GM18508 (cell line): ENCODE data around the gene CPD.
"Not testable (repeated sequence)": the region's sequence is repeated elsewhere in the genome, so short reads cannot be mapped to it uniquely, and the experiment has no call there.

Experiments used
- ATAC-seq: cut with Tn5 transposase; IDR thresholded peaks from one replicate; pipeline ENCODE4 v1.9.1; 2021; ENCODE audit warnings: moderate number of reproducible peaks; ENCODE audit not compliant: insufficient read depth, unreplicated experiment

The CPD gene

DNA sequence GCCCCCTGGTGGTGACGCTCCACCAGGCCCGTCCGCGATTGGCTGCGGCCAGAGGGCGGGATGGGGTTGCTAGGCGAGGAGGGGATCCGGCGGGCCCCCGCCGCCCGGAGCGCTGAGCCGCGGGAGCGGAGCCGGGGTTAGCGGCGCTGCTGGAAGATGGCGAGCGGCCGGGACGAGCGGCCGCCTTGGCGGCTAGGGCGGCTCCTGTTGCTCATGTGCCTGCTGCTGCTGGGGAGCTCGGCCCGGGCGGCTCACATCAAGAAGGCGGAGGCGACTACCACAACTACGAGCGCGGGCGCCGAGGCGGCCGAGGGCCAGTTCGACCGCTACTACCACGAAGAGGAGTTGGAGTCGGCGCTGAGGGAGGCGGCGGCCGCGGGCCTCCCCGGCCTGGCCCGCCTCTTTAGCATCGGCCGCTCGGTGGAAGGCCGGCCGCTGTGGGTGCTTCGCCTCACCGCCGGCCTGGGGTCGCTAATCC, at the start of gene CPD:
Gene CPD (plus strand): TSS at position 103 of the 478 bp plus-strand sequence. CDS start 54 bp downstream, at position 157.
- ATAC-seq: peak; percentile 56

DNA sequence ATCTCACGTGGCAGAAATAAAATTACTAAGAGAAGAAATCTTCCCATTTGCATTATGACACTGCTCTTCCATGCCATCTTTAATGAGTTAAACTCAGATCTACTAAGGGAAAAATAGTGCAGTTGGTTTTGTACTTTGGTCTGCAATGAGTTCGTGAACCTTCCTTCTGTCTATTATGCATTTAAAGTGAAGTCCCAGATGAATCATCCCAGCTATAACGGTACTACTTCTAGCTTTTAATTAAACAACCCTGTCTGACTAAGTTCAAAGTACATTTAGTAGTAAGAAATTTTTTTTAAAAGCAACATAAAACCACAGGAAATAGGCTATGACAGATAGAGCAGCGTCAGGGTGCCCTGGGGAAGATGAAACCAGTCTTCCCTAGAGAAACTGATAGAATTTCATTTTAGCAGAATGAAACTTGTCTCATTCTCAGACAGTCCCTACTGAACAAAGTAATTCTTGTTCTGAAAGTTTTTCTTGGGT, 46.6 kb upstream of the CPD start:
- ATAC-seq: peak; percentile 48

DNA sequence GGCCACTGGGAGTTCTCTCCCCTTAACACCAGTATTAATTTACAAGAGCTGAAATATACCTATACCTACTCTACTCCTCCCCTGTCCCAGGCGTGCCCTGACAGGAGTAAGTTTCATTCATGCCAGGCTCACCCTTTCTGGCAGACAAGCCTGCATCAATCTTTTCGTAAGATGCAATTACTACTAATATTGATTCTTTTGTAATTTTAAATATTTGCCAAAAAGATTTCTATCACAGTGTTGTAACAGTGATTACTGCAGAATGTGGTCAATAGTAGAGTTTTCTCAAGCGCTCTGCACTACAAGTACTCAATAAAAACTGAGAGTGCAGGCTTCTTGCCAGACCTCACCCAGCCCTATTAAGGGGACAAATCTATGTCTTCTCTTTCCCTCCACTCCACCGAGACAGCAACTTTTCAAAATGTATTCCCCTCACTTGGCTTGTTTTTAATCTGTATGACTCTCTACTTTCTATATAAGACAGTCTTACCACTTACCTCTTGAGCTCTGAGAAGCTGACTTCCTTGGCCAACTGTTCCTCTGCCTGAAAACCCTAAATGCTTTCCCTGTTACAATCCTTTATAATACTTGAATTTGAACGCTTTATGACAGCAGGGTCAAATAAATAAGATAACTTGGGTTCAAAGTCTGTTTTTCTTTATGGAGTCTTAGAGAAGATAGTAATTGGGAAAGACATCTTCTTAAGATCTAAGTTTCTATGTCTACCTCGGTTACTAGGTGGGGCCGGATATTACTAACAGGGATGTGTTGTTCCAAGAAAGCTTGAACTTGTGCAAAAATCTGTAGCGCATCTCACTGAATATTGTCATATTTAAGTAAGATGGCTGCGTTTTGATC, 45.0 kb upstream of the CPD start, which contains the start of gene TMIGD1:
Gene TMIGD1 (minus strand): TSS at position 555 of the 858 bp plus-strand sequence. CDS start 1,924 bp downstream, outside the sequence.
- no peak for ATAC-seq

DNA sequence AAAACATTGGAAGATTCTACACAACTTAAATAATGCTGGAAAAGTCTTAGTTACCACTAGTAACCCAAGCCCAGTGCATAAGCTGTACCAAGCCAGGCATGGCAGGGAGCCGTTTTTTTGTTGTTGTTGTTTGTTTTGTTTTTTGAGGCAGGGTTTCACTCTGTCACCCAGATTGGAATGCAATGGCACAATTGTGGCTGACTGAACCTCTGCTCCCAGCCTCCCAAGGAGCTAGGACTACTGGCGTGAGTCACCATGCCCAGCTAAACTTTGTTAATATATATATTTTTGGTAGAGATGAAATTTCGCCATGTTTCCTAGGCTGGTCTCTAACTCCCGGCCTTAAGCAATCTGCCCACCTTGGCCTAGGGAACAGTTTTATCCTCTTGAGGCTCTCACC, 44.3 kb upstream of the CPD start:
- no peak for ATAC-seq

DNA sequence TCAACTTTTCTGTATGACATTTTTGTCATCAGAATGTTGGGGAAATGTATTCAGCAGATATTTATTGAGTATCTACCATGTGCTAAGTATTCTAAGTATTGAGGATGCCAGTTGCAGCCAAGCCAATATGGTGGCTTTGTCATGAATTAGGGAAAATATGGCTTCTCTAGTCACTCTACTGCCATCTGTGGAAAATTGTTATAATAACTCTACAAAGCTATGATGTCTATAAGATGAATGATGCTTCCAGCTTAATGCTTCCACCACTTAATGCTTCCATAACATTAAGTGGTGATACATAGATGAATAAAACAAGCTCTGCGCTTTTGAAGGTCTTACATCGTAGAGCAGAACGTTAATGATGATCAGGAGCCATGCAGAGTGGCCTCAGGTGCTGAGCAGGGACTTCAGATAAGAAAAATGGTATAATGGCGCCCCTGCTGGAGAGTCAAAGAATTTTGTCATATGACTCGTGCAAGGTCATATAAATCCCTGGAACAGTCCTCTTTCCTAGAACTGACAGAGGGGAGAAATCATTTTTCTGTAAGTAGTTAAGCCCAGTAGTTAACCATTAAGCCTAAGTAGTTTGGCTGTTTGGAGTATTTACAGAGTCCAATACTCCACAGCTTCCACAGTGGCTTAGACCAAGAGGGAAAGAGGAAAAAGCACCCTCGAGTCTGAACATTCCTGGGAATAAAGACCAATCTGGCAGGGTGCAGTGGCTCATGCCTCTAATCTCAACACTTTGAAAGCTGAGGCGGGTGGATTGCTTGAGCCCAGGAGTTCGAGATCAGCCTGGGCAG, 42.2 kb upstream of the CPD start:
- no peak for ATAC-seq

DNA sequence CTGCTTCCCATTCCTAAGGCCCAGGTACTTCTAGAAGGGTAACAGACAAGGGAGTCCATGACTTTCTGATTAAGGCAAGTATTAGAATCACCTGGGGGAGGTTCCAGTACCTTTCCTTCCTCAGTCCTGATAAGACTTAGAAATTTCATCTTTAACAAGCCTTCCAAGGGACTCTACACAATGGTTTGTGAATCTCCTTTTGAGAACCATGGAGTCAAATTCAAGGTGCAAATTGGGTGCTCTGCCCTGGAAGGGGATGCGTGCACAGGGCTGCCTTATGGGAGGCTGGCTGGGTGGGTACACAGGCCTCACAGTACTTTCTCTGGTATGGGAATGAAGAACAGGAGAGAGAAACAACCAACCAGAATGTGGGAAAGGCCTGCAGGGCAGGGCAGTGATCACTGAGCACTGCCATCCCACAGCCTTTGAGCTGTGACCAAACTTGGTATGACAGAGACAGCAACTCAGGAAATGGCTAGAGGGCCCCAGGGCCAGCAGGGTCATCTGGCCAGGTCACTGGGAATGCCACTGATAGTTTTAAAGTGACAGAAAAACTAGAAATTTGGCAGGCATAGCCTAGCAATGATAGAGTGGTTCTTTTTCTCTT, 41.2 kb upstream of the CPD start:
- ATAC-seq: no peak

DNA sequence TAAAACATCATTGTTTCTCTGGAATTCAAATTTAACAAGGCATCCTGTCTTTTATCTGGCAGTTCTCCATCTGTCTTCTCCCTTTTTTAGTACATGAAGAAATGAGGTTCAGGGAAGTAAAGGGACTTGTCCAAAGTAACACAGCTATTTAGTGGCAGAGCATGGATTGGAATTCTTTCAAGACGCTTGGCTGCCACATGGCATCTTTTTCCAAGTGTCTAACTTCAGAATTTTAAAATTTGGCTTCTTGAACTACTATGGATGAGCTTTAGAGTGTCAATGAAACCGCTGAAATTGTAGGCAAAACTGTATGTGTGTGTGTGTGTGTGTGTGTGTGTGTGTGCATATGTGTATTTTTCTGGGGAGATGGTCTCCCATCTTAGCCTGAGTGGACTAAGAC, 39.6 kb upstream of the CPD start:
- no peak for ATAC-seq

DNA sequence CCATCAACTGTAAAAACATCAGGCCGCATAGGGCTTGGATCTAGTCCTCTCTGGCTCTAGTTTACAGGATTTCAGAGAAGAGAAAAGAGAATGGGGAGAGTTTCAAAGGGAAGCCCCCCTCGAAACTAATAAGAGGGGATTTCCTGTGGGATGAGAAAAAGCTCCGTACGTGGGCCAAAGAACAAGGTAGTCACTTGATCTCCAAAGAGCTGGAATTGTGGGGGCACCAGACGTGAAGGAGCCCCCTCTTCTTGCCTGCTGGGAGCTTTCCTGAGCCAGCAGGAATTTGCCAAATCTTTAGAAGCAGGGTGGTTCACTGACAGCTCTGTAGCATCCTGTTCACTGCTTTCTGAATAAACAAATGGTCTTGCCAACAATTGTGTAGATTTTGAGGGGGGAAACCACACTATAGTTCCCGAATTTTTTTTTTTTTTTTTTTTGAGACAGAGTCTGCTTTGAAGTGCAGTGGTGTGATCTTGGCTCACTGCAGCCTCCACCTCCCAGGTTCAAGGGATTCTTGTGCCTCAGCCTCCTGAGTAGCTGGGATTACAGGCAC, 37.8 kb upstream of the CPD start:
- ATAC-seq: no peak

DNA sequence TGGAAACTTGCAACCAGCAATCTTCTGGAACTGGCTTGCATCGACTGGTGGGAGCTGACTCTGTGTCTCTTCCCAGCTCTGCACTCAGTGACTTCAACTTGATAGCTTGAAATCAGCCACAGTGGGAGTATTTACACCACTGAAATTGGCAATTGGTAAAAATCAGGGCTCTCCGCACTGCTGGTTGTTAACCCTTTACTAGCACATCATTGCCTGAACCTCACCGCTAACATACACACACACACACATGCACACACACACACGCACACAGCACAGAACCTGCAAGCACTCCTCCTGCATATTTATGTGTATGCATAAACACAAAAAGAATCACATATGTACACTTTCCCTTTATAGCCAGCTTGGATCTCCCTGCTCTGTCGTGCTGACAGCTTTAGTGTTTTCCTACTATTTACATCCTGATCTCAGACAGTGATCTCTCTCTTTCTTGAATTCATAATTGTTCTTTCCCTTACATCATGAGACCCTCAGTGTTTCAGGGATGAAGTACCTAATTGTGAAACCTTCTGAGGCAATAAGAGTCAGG, 37.0 kb upstream of the CPD start:
- no peak for ATAC-seq

DNA sequence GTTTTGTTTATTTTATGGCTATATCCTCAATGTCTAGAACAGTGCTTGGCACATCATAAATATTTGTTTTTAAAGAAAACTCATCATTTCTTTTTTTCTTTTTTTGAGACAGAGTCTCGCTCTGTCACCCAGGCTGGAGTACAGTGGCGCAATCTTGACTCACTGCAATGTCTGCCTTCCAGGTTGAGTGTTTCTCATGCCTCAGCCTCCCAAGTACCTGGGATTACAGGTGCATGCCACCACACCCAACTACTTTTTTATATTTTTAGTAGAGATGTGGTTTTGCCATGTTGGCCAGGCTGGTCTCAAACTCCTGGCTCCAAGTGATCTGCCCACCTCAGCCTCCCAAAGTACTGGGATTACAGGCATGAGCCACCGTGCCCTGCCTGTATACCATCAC, 35.5 kb upstream of the CPD start:
- not testable (repeated sequence) for ATAC-seq

DNA sequence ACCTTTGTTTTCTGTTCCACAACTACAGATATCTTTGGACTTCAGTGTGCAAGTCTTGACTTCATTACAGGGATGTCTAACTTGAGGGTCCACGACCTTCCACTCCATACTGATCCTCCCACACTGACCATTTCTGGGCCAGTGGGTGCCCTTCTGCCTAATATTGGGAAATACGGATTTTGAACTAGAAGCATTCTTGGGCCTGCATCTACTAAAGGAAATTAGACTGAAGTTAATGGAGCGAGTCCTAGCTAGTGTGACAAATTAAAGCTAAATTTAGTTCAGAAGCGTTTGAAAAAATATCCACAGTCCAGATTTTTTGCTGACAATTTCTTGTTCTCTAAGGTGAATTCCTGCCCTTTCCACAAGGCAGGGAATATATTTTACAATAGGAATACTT, 34.9 kb upstream of the CPD start:
- ATAC-seq: no peak

DNA sequence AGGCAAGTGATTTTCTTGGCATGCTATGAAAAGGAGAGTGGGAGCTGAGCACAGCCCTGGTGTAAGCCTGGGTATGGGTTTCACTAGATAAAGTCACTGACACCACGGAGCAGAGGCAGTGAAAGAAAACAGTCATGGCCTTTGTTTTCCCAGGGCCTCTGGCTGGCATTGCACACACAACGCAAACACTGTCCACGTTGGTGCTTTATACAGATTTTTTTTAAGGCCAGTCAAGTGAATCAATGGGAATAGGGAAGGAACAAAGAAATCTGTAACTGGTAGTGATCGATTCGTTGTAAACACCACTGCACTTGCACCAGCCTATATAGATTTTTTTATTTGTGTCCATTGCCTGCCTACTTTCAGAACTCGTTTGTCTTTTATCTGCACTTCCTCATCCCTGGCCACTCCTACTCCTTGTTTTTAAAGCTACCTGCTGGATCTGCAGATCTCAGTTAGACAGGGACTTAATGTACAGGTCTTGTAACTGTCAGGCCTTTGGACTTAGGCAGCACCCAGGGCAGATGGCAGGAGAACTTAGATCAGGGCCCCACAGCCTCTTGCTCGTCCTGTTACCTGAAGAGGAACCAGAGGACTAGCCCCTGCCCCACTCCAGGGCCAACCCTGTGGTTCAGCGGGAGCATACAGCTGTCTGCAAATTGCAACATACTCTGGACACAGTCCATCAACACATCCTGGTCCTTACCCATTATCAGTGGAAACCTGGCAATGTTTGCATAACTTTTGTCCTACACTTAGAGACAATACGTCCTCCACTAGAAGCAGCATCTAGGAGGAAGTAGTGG, 34.2 kb upstream of the CPD start:
- ATAC-seq: no peak

DNA sequence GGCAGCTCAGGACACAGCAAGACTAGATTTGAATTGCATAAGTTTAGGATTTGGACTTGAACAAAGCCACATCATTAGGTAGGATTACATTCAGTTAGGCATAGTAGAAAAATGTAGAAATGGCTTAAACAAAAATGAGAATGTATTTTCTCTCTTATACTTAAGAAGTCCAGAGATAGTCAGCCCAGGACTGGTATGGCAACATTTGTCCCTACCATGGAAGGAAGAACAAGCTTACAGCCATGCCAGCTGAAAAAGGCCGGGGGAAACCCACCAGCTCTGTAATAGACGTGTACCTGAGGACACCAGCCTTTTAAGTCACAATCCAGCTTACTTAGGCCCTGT, 33.7 kb upstream of the CPD start:
- ATAC-seq: no peak

DNA sequence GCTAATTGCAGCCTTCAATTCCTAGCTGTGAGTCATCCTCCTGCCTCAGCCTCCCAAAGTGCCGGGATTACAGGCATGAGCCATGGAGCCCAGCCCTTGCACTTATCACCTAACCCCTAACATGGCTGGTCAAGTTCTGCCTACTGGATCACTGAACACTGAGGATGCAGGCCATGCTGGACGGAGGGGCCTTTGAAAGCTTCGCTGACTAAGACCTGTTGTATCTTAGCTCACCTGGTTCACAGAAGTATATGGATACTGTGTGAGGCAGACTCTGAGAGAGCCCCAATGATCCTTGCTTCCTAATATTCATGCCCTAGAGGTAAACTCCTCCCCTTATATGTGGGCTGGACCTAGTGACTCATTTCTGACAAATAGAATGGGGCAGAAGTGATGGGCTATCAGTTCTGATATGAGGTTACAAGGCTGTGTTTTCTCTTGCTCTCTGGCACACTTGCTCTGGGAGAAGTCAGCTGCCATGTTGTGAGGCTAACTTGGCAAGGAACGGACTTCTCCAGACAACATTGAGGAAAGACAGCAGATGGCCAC, 33.1 kb upstream of the CPD start:
- no peak for ATAC-seq

DNA sequence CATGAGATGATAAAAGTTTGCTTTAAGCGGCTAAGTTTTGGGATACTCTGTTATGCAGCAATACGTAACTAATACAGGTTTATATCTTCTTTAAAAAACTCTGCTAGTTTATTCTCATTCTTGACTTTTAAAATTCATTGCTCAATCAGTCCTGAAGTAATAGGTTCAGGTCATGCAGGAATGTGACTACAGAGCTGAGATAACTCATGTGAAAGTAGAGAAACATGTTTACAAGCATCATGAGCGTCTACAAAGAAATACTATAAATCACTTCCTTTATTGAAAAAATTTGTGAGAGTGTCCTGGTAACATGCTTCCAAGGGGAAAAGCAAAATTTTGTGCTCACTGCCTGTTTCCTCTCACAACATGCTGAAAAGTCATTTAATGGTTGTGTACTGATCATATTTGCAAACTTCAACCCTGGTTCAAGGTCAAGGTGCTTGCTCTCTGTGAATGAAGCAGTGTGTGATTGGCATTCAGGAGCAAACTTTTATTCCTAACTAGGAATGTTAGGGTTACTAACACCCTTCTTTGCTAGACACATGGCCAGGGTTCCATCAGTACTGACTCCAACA, 32.4 kb upstream of the CPD start:
- ATAC-seq: no peak

DNA sequence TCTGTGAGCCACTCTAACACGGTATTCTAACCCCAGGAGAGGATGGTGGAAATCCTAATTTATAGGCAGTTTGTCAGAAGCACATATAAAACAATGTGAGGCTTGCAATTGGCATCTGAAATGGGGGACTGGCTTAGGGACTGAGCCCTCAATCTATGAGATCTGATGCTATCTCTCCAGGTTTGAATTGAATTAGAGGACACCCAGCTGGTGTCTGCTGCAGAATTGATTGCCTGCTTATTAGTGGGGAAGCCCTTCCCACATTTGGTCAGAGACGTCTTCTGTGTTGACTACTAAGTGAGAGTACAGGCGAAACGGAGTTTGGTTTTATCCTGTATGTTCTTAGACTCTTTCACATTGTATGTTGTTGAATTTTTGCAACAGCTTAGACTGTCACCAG, 31.2 kb upstream of the CPD start:
- ATAC-seq: no peak

DNA sequence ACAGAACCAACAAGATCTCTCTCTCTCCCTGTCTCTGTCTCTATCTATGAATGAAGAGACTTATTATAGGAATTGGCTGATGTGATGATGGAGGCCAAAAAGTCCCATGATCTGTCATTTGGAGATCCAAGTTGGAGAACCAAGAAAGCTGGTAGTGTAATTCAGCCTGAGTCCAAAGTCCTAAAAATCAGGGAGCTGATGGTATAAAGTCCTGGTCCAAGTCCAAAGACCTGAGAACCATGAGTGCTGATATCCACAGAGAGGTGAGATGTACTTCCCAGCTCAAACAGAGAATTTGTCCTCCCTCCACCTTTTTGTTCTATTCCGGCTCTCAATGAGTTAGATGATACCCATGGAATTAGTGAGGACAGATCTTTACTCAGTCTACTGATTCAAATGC, 29.5 kb upstream of the CPD start:
- no peak for ATAC-seq

DNA sequence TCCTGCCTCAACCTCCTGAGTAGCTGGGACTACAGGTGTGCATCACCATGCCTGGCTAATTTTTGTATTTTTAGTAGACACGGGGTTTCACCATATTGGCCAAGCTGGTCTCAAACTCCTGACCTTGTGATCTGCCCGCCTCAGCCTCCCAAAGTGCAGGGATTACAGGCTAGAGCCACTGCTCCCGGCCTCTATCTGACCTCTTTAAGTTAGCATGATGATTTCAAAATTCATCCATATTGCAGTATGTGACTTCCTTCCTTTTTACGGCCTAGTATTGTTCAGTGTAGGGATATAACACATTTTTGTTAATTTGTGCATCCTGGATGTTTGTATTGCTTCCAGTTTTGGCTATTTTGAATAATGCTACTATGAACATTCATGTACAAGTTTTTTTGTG, 27.5 kb upstream of the CPD start:
- ATAC-seq: not testable (repeated sequence)

DNA sequence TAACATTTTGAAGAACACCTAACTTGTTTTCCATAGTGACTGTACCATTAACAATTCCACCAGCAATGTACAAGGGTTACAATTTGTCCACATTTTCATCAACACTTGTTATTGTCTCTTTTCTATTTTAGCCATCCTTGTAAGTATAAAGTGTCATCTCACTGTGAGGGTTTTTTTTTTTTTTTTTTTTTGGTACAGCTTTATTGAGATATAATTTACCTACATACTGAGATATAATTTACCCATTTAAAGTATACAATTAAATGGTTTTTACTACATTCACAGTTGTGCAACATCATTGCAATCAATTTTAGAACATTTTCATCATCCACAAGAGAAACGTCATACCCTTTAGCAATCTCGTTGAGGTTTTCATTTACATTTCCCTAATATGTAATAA, 27.0 kb upstream of the CPD start:
- no peak for ATAC-seq
